ENCODE results near the gene SLC5A12. TPM values are rescaled to one million over a fixed set of nuclear protein-coding genes. Genes with fewer than 3 reads are reported as not detected.

SLC5A12 gene
- total and polyA plus RNA-seq, 2 donors from 2014 or later: 0.94 to 227 TPM

DNA sequence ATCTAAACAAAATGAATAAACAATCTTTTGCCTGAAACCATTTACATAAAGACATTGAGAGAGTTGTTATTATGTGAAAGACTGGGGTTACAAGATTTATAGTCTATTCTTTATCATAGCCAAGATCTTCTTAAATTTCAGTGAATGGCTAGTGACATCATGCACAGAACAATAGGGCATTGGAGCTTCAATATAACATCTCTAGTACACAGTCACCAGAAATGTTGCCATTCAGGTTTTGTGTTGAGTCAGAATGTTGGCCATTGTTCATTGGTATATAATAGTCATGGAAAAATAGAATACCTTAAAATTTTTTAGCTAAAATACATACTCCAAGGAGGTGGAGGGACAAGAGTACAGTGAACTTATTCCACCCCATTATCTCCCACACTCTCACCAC lies 44.3 kb downstream of the SLC5A12 start:
- no peak overlapping the region for H3K4me3 ChIP-seq (ENCODE audit: low read length in 3 of 3)
- intact Hi-C loops (cut with DNase I): no loop called here
- TF ChIP-seq, protein P1, sequence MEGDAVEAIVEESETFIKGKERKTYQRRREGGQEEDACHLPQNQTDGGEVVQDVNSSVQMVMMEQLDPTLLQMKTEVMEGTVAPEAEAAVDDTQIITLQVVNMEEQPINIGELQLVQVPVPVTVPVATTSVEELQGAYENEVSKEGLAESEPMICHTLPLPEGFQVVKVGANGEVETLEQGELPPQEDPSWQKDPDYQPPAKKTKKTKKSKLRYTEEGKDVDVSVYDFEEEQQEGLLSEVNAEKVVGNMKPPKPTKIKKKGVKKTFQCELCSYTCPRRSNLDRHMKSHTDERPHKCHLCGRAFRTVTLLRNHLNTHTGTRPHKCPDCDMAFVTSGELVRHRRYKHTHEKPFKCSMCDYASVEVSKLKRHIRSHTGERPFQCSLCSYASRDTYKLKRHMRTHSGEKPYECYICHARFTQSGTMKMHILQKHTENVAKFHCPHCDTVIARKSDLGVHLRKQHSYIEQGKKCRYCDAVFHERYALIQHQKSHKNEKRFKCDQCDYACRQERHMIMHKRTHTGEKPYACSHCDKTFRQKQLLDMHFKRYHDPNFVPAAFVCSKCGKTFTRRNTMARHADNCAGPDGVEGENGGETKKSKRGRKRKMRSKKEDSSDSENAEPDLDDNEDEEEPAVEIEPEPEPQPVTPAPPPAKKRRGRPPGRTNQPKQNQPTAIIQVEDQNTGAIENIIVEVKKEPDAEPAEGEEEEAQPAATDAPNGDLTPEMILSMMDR (IDR thresholded peaks at IDR 0.05; ENCODE audit: borderline replicate concordance, extremely low read depth, insufficient read depth): no peak
- no peak overlapping the region for H3K27ac ChIP-seq (ENCODE audit: low read depth in 2 of 2, low read length in 2 of 2)
- H3K9me3 ChIP-seq (ENCODE audit: control insufficient read depth in 2 of 3, insufficient read depth in 1 of 3, low read length in 3 of 3): no peaks in the 10 kb centered on the region
- no peaks in the 10 kb centered on the region for H3K27me3 ChIP-seq (ENCODE audit: control insufficient read depth, insufficient read depth, low read length)
- H3K4me1 ChIP-seq (ENCODE audit: control insufficient read depth in 2 of 3, insufficient read depth in 2 of 3, low read depth in 1 of 3, low read length in 3 of 3): no peaks in the 10 kb centered on the region
- no peak overlapping the region for H3K9ac ChIP-seq (ENCODE audit: low read length in 3 of 3)
- H3K36me3 ChIP-seq (ENCODE audit: control insufficient read depth in 2 of 3, insufficient read depth in 3 of 3, low read length in 3 of 3): peaks cover 0 to 20% (median 2%) of the 10 kb centered on the region in 3 donors
- DNase-seq: no peak
- no peak for FAIRE-seq

DNA sequence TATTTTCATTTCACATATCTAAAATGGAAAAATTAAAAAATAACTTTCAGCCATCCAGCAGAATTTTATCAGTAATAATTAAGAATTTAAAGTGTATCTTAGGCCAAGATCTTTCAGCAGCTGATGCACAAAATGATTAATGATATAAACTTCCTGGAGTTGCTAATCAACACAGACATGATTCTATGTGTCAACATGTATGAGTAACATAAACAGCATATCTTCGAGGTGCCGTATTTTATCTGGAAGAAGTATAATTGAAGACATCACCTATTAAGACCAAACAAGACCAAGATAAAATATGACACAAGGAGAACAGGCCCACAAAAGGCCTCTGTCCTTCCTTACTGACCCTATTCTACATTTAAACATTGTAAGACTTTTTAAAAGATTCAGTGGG lies 45.2 kb downstream of the SLC5A12 start:
- no peak for FAIRE-seq
- H3K27ac ChIP-seq (ENCODE audit: low read depth in 2 of 2, low read length in 2 of 2): no peak overlapping the region

DNA sequence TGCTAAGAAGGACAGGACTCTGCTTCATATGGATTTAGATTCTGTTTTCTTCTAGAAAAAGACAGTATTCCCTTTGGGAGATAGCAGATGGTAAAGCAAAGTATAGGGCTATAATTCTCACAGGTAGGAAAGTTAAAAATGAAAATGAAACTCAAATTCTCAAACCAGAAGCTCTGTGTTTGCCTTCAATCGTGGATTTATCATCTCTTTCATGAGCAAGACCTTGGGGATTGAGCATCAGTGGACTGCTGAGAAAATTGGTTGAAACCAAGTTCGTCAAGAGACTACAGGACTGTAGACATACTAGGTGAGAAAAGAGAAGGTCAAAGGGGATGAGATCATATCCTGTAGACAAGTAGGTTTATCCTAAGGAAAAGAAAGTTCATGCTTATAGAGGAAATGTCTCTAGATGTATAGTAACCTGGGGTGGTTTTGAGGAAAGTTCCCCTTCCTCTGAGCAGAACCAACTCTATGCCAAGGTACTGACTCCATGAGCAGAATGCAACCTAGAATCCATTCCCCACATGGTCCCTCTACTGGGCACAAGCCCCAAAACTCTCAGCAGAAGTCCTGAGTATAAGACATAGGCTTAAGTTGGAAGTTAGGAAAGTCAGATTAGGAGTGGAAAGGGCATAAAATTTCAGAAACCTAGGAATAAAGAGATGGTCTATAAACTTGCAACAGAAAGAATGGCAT lies 46.5 kb downstream of the SLC5A12 start:
- no peak overlapping the region for H3K27ac ChIP-seq (ENCODE audit: low read depth in 2 of 2, low read length in 2 of 2)
- no peaks in the 10 kb centered on the region for H3K27me3 ChIP-seq (ENCODE audit: control insufficient read depth, insufficient read depth, low read length)
- H3K9ac ChIP-seq (ENCODE audit: low read length in 3 of 3): no peak overlapping the region

More for the DNA sequence above, 45.2 kb downstream of the SLC5A12 start:
- Histone ChIP-seq H3K4me1 (ENCODE audit: control insufficient read depth in 2 of 3, insufficient read depth in 2 of 3, low read depth in 1 of 3, low read length in 3 of 3) (no peaks in the 10 kb centered on the region), H3K36me3 (ENCODE audit: control insufficient read depth in 2 of 3, insufficient read depth in 3 of 3, low read length in 3 of 3) (peaks cover 0 to 28% (median 2%) of the 10 kb centered on the region in 3 donors), H3K9ac (ENCODE audit: low read length in 3 of 3) (no peak overlapping the region), H3K9me3 (ENCODE audit: control insufficient read depth in 2 of 3, insufficient read depth in 1 of 3, low read length in 3 of 3) (no peaks in the 10 kb centered on the region), H3K27me3 (ENCODE audit: control insufficient read depth, insufficient read depth, low read length) (no peaks in the 10 kb centered on the region), H3K4me3 (ENCODE audit: low read length in 3 of 3) (no peak overlapping the region)
- intact Hi-C loops (cut with DNase I): no loop called here
- DNase-seq: no peak
- TF ChIP-seq, protein P1 (IDR thresholded peaks at IDR 0.05; ENCODE audit: borderline replicate concordance, extremely low read depth, insufficient read depth): no peak

More for the DNA sequence above, 46.5 kb downstream of the SLC5A12 start:
- Histone ChIP-seq H3K36me3 (ENCODE audit: control insufficient read depth in 2 of 3, insufficient read depth in 3 of 3, low read length in 3 of 3) (peaks cover 0 to 33% (median 2%) of the 10 kb centered on the region in 3 donors), H3K4me1 (ENCODE audit: control insufficient read depth in 2 of 3, insufficient read depth in 2 of 3, low read depth in 1 of 3, low read length in 3 of 3) (no peaks in the 10 kb centered on the region), H3K9me3 (ENCODE audit: control insufficient read depth in 2 of 3, insufficient read depth in 1 of 3, low read length in 3 of 3) (no peaks in the 10 kb centered on the region), H3K4me3 (ENCODE audit: low read length in 3 of 3) (no peak overlapping the region)
- TF ChIP-seq, protein P1 (IDR thresholded peaks at IDR 0.05; ENCODE audit: borderline replicate concordance, extremely low read depth, insufficient read depth): no peak
- intact Hi-C loops (cut with DNase I): no loop called here
- DNase-seq (no peak), FAIRE-seq (no peak)
